HG03066 (cell line): Measurements from ENCODE around the gene PPARG.
"Not testable (repeated sequence)": the region's sequence is repeated elsewhere in the genome, so short reads cannot be mapped to it uniquely, and the experiment has no call there.

Experiments used
- ATAC-seq: cut with Tn5 transposase; IDR thresholded peaks from one replicate; pipeline ENCODE4 v1.9.1; 2021; ENCODE audit warnings: low read depth; ENCODE audit not compliant: unreplicated experiment

Gene PPARG

GRCh38 chr3:12454076-12454815 lies 165.4 kb downstream of the PPARG start:
- no peak for ATAC-seq

- ATAC-seq: no peak
These were observed 165.9 kb downstream of the PPARG start for GRCh38 chr3:12454816-12455121.

- no peak for ATAC-seq
These were observed 166.9 kb downstream of the PPARG start for GRCh38 chr3:12455740-12456139.

GRCh38 chr3:12456441-12456840 lies 167.6 kb downstream of the PPARG start:
- ATAC-seq: no peak

- not testable (repeated sequence) for ATAC-seq
These were observed 168.5 kb downstream of the PPARG start for GRCh38 chr3:12457380-12457779.

GRCh38 chr3:12458901-12459300 lies 170.0 kb downstream of the PPARG start:
- no peak for ATAC-seq

- ATAC-seq: no peak
These were observed 171.3 kb downstream of the PPARG start for GRCh38 chr3:12460127-12460526.

GRCh38 chr3:12461097-12461649 lies 172.3 kb downstream of the PPARG start:
- ATAC-seq: no peak

GRCh38 chr3:12462159-12462947 lies 173.5 kb downstream of the PPARG start:
- no peak for ATAC-seq

GRCh38 chr3:12463686-12464085 lies 174.8 kb downstream of the PPARG start:
- no peak for ATAC-seq

GRCh38 chr3:12464181-12464580 lies 175.3 kb downstream of the PPARG start:
- no peak for ATAC-seq

- ATAC-seq: no peak
These were observed 176.4 kb downstream of the PPARG start for GRCh38 chr3:12465151-12465835.

- no peak for ATAC-seq
These were observed 177.0 kb downstream of the PPARG start for GRCh38 chr3:12465836-12466225.

- no peak for ATAC-seq
These were observed 178.9 kb downstream of the PPARG start for GRCh38 chr3:12467746-12468145.

- ATAC-seq: no peak
These were observed 179.4 kb downstream of the PPARG start for GRCh38 chr3:12468276-12468675.

GRCh38 chr3:12468757-12469156 lies 179.9 kb downstream of the PPARG start:
- ATAC-seq: no peak

- ATAC-seq: not testable (repeated sequence)
These were observed 180.4 kb downstream of the PPARG start for GRCh38 chr3:12469222-12469621.

GRCh38 chr3:12470111-12470510 lies 181.2 kb downstream of the PPARG start:
- no peak for ATAC-seq

GRCh38 chr3:12470680-12471079 lies 181.8 kb downstream of the PPARG start:
- ATAC-seq: no peak

- ATAC-seq: no peak
These were observed 182.4 kb downstream of the PPARG start for GRCh38 chr3:12471241-12471640.

- no peak for ATAC-seq
These were observed 183.2 kb downstream of the PPARG start for GRCh38 chr3:12472000-12472610.
